Testis (tissue), 2 donors: ENCODE results near the gene DCLRE1B.

ENCODE experiments used
- CTCF ChIP-seq, 3 experiments: fragments of 450-650 bp in 2 of 3; fragments of 200-600 bp in 1 of 3; sonication (generic) in 1 of 3; IDR thresholded peaks; one replicate each; pipeline ENCODE4 v1.5.1; 2016 to 2019; ENCODE audit warnings: antibody characterized with exemption in 3 of 3, mild to moderate bottlenecking in 2 of 3, moderate library complexity in 1 of 3
- POLR2A ChIP-seq: fragments of 450-650 bp; IDR thresholded peaks from one replicate; pipeline ENCODE4 v1.6.1; 2017; ENCODE audit warnings: antibody characterized with exemption, mild to moderate bottlenecking, moderate library complexity

GRCh38 chr1:113856401-113856790 lies 48.7 kb upstream of the DCLRE1B start:
- TF ChIP-seq CTCF (IDR thresholded peaks at IDR 0.05) (no peak), POLR2A (no peak)
